HepG2 (cell line): ENCODE measurements around the gene DHX29. TPM values are rescaled to one million over a fixed set of nuclear protein-coding genes. Genes with fewer than 3 reads are reported as not detected.
A peak's percentile ranks its signal among the peaks of the same experiment; 100 is the strongest.

ENCODE experiments used
- GLMP ChIP-seq: sonication (generic); formaldehyde crosslinking; IDR thresholded peaks from 2 replicates; pipeline ENCODE4 v1.9.0; 2021; ENCODE audit warnings: missing genetic modification reagents, mild to moderate bottlenecking, borderline replicate concordance
- NCOR1 ChIP-seq: fragments of 200-600 bp; sonication (generic); IDR thresholded peaks from 2 replicates; pipeline ENCODE4 v1.7.0; 2017; ENCODE audit warnings: antibody characterized with exemption, low read length, borderline replicate concordance
- RELA ChIP-seq: sonication (generic); formaldehyde crosslinking; IDR thresholded peaks from 2 replicates; pipeline ENCODE4 v1.4.0; 2020; ENCODE audit warnings: missing genetic modification reagents
- SNAI1 ChIP-seq: sonication (generic); formaldehyde crosslinking; IDR thresholded peaks from 2 replicates; pipeline ENCODE4 v1.5.0; 2020; ENCODE audit warnings: mild to moderate bottlenecking, missing genetic modification reagents, borderline replicate concordance
- TCF12 ChIP-seq, 2 experiments: fragments of 450-650 bp in 1 of 2; sonication (generic) in 1 of 2; formaldehyde crosslinking in 1 of 2; IDR thresholded peaks; 2 replicates each; pipeline versions ENCODE4 v1.6.1 to v1.8.0; 2017 to 2022; ENCODE audit warnings: antibody characterized with exemption in 1 of 2, mild to moderate bottlenecking in 1 of 2, missing genetic modification reagents in 1 of 2, moderate library complexity in 1 of 2
- THYN1 ChIP-seq: sonication (generic); formaldehyde crosslinking; IDR thresholded peaks from 2 replicates; pipeline ENCODE4 v1.8.1; 2023; ENCODE audit warnings: low read depth, mild to moderate bottlenecking, moderate library complexity, missing genetic modification reagents, borderline replicate concordance
- WIZ ChIP-seq: sonication (generic); formaldehyde crosslinking; IDR thresholded peaks from 2 replicates; pipeline ENCODE4 v1.5.1; 2020; ENCODE audit warnings: mild to moderate bottlenecking, missing genetic modification reagents
- ZBTB10 ChIP-seq: sonication (generic); formaldehyde crosslinking; IDR thresholded peaks from 2 replicates; pipeline ENCODE4 v1.4.0; 2020; ENCODE audit warnings: missing genetic modification reagents, borderline replicate concordance
- ZBTB33 ChIP-seq: sonication (generic); formaldehyde crosslinking; IDR thresholded peaks from 2 replicates; pipeline ENCODE4 v1.4.0; 2020; ENCODE audit warnings: missing genetic modification reagents
- ZBTB42 ChIP-seq: sonication (generic); formaldehyde crosslinking; IDR thresholded peaks from 2 replicates; pipeline ENCODE4 v1.5.0; 2020; ENCODE audit warnings: mild to moderate bottlenecking, missing genetic modification reagents
- ZBTB8A ChIP-seq: sonication (generic); formaldehyde crosslinking; IDR thresholded peaks from 2 replicates; pipeline ENCODE4 v1.4.0; 2020; ENCODE audit warnings: mild to moderate bottlenecking, low read depth, missing genetic modification reagents, borderline replicate concordance
- ZNF441 ChIP-seq: sonication (generic); formaldehyde crosslinking; IDR thresholded peaks from 2 replicates; pipeline ENCODE4 v1.7.0; 2021; ENCODE audit warnings: missing genetic modification reagents, borderline replicate concordance
- ZNF747 ChIP-seq: sonication (generic); formaldehyde crosslinking; IDR thresholded peaks from 2 replicates; pipeline ENCODE4 v1.8.1; 2023; ENCODE audit warnings: missing genetic modification reagents, mild to moderate bottlenecking, borderline replicate concordance
- polyA plus RNA-seq, 8 experiments: library from polyadenylated mRNA; depleted of rRNA in 3 of 8; stranded (reverse) in 7 of 8; unstranded in 1 of 8; fragments of >200 nt; fragmentation: Illumina TruSeq in 4 of 8; extraction: Trizol in 4 of 8; gene quantifications; 2 replicates each; pipeline versions ENCODE4 v1.2.1 to v1.2.3, GENCODE V29; 2011 to 2016; ENCODE audit warnings: low read depth in 4 of 8, missing spikeins in 1 of 8, mixed read lengths in 1 of 8; ENCODE audit not compliant: insufficient read depth in 1 of 8
- total RNA-seq, 5 experiments: library from RNA; depleted of rRNA; stranded (reverse); fragments of >200 nt; fragmentation: Illumina TruSeq; extraction: Trizol; gene quantifications; 2 replicates each; pipeline ENCODE4 v1.2.3, GENCODE V29; 2016; ENCODE audit warnings: low read depth in 1 of 5
- TF ChIP-seq, protein P1 (sequence below): sonication (generic); formaldehyde crosslinking; IDR thresholded peaks from 2 replicates; pipeline ENCODE4 v1.5.0; 2020; ENCODE audit warnings: missing genetic modification reagents, mild to moderate bottlenecking, borderline replicate concordance
- TF ChIP-seq, protein P2 (sequence below): sonication (generic); formaldehyde crosslinking; IDR thresholded peaks from 2 replicates; pipeline ENCODE4 v1.8.0; 2022; ENCODE audit warnings: mild to moderate bottlenecking, missing genetic modification reagents, moderate library complexity
- TF ChIP-seq, protein P3 (sequence below): sonication (generic); formaldehyde crosslinking; IDR thresholded peaks from 2 replicates; pipeline ENCODE4 v1.5.0; 2020; ENCODE audit warnings: missing genetic modification reagents, mild to moderate bottlenecking, borderline replicate concordance

Gene DHX29
- total and polyA plus RNA-seq, 2 of the 13 experiments (the other 11 are each of a cell fraction or from before 2014, with no cell fraction given), result 1.9 to 22.0 TPM

GRCh38 chr5:55307383-55308253, at the start of gene DHX29, which contains the start of gene MTREX (continued):
- 0 out of 2 replicates have a peak, but pooled peaks have one; percentile 23 for TF ChIP-seq ZBTB10
- TF ChIP-seq, protein P1, sequence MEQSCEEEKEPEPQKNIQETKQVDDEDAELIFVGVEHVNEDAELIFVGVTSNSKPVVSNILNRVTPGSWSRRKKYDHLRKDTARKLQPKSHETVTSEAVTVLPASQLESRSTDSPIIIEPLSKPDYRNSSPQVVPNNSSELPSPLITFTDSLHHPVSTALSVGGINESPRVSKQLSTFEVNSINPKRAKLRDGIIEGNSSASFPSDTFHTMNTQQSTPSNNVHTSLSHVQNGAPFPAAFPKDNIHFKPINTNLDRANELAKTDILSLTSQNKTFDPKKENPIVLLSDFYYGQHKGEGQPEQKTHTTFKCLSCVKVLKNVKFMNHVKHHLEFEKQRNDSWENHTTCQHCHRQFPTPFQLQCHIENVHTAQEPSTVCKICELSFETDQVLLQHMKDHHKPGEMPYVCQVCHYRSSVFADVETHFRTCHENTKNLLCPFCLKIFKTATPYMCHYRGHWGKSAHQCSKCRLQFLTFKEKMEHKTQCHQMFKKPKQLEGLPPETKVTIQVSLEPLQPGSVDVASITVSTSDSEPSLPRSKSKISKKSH (CRISPR knock-in tag), result 0 out of 2 replicates have a peak, but pooled peaks have one; percentile 33
- TF ChIP-seq, protein P2, sequence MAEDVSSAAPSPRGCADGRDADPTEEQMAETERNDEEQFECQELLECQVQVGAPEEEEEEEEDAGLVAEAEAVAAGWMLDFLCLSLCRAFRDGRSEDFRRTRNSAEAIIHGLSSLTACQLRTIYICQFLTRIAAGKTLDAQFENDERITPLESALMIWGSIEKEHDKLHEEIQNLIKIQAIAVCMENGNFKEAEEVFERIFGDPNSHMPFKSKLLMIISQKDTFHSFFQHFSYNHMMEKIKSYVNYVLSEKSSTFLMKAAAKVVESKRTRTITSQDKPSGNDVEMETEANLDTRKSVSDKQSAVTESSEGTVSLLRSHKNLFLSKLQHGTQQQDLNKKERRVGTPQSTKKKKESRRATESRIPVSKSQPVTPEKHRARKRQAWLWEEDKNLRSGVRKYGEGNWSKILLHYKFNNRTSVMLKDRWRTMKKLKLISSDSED (CRISPR knock-in tag), result no peak
- peak; percentile 50; the same call in 1 of the 2 replicates for TF ChIP-seq ZNF747
- no peak for TF ChIP-seq GLMP
- TF ChIP-seq RELA (CRISPR knock-in tag), result no peak
- TF ChIP-seq TCF12 (IDR thresholded peaks at IDR 0.05), result no peak
- no peak for TF ChIP-seq TCF12 (CRISPR knock-in tag; IDR thresholded peaks at IDR 0.05)
- TF ChIP-seq ZNF441 (CRISPR knock-in tag), result 0 out of 2 replicates have a peak, but pooled peaks have one; percentile 37
- TF ChIP-seq, protein P3, sequence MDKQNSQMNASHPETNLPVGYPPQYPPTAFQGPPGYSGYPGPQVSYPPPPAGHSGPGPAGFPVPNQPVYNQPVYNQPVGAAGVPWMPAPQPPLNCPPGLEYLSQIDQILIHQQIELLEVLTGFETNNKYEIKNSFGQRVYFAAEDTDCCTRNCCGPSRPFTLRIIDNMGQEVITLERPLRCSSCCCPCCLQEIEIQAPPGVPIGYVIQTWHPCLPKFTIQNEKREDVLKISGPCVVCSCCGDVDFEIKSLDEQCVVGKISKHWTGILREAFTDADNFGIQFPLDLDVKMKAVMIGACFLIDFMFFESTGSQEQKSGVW, result no peak
- no peak for TF ChIP-seq ZBTB33 (CRISPR knock-in tag)
- no peak for TF ChIP-seq SNAI1 (CRISPR knock-in tag)
- TF ChIP-seq NCOR1, result no peak; the same call in 1 of the 2 replicates
- no peak for TF ChIP-seq WIZ (CRISPR knock-in tag)
- TF ChIP-seq ZBTB8A, result no peak
- TF ChIP-seq ZBTB42 (CRISPR knock-in tag), result no peak; the same call in 1 of the 2 replicates
- TF ChIP-seq THYN1, result no peak
